K562 (cell line): Measurements from ENCODE around the gene EFR3B.

Source experiments
- FOXA1 ChIP-seq: fragments of 450-650 bp; IDR thresholded peaks from 2 replicates; pipeline ENCODE4 v1.6.1; 2016; ENCODE audit warnings: mild to moderate bottlenecking, borderline replicate concordance
- HDAC2 ChIP-seq: fragments of 450-650 bp; IDR thresholded peaks from 2 replicates; pipeline ENCODE4 v1.6.1; 2016; ENCODE audit warnings: mild to moderate bottlenecking
- IRF9 ChIP-seq: fragments of 450-650 bp; IDR thresholded peaks from 2 replicates; pipeline ENCODE4 v1.6.1; 2016; ENCODE audit warnings: missing biosample characterization, missing genetic modification characterization
- MXI1 ChIP-seq: IDR thresholded peaks from 2 replicates; pipeline ENCODE4 v1.6.1; 2011; ENCODE audit warnings: low read depth, mild to moderate bottlenecking, improper control_type of control experiment, low read length
- NBN ChIP-seq: fragments of 450-650 bp; IDR thresholded peaks from 2 replicates; pipeline ENCODE4 v1.6.1; 2016; ENCODE audit warnings: low read depth, mild to moderate bottlenecking
- NFIC ChIP-seq: fragments of 450-650 bp; IDR thresholded peaks from 2 replicates; pipeline ENCODE4 v1.6.1; 2017; ENCODE audit warnings: mild to moderate bottlenecking, inconsistent platforms
- POLR2H ChIP-seq: IDR thresholded peaks from 2 replicates; pipeline ENCODE4 v1.6.1; 2016; ENCODE audit warnings: missing genetic modification characterization, low read depth, mild to moderate bottlenecking, control low read depth, missing compliant biosample characterization, moderate library complexity
- PPARD ChIP-seq: fragments of 250-450 bp; sonication (Bioruptor Pico); IDR thresholded peaks from 2 replicates; pipeline ENCODE4 v1.8.0; 2022; ENCODE audit warnings: inconsistent platforms, mild to moderate bottlenecking, moderate library complexity
- SMARCC2 ChIP-seq: fragments of 450-650 bp; IDR thresholded peaks from 2 replicates; pipeline ENCODE4 v1.6.1; 2017; ENCODE audit warnings: antibody characterized with exemption, moderate library complexity, mild to moderate bottlenecking, low read depth
- TAF1 ChIP-seq: IDR thresholded peaks from 2 replicates; pipeline ENCODE4 v1.6.1; 2011; ENCODE audit warnings: mild to moderate bottlenecking, low read length, moderate library complexity; ENCODE audit not compliant: insufficient read depth, control insufficient read depth, severe bottlenecking; ENCODE audit errors: extremely low read depth
- ZKSCAN3 ChIP-seq: fragments of 250-450 bp; sonication (Bioruptor Pico); IDR thresholded peaks from 2 replicates; pipeline ENCODE4 v1.4.0; 2020
- ZNF121 ChIP-seq: sonication (generic); formaldehyde crosslinking; conservative IDR thresholded peaks from 2 replicates; pipeline ENCODE4 v1.8.0; 2022; ENCODE audit warnings: missing genetic modification reagents
- TF ChIP-seq, protein P1 (sequence below), 3 experiments: IDR thresholded peaks in 2 of 3; conservative IDR thresholded peaks in 1 of 3; 2 replicates each; pipeline ENCODE4 v1.5.1; 2011 to 2012; ENCODE audit warnings: low read length in 3 of 3, mild to moderate bottlenecking in 3 of 3, control low read depth in 2 of 3, improper control_type of control experiment in 1 of 3, inconsistent platforms in 1 of 3, low read depth in 1 of 3, mixed read lengths in 1 of 3, moderate library complexity in 1 of 3; ENCODE audit not compliant: insufficient read depth in 2 of 3
- TF ChIP-seq, protein P2 (sequence below): fragments of 450-650 bp; formaldehyde crosslinking; IDR thresholded peaks from 2 replicates; pipeline ENCODE4 v1.4.0; 2022; ENCODE audit warnings: missing genetic modification characterization

DNA sequence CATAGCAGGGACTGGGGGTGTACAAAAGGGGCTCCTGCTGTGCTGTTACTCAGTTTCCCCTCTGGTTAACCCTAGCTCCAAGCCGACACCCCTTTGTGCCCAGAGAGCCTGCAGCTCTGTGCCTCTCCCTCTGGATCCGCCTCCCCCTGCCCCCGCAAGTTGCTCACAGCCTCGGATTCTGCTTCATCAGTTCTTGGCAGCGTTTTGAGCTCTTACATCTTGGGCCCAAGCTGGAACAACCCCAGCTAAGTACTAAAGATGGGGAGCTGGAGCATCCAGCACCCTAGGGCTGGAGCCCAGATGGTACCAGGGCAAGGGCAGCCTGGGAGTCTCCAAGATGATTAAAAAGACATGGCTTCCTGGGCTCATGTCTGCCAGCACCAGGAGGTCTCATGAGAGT is 85.8 kb downstream of the EFR3B start:
- TF ChIP-seq NFIC (no peak), IRF9 (tag) (no peak), HDAC2 (no peak), FOXA1 (no peak), ZKSCAN3 (no peak), NBN (no peak), SMARCC2 (no peak), MXI1 (no peak), POLR2H (tag) (no peak), PPARD (CRISPR knock-in tag) (no peak), TAF1 (no peak), ZNF121 (no peak)
- TF ChIP-seq, protein P1, sequence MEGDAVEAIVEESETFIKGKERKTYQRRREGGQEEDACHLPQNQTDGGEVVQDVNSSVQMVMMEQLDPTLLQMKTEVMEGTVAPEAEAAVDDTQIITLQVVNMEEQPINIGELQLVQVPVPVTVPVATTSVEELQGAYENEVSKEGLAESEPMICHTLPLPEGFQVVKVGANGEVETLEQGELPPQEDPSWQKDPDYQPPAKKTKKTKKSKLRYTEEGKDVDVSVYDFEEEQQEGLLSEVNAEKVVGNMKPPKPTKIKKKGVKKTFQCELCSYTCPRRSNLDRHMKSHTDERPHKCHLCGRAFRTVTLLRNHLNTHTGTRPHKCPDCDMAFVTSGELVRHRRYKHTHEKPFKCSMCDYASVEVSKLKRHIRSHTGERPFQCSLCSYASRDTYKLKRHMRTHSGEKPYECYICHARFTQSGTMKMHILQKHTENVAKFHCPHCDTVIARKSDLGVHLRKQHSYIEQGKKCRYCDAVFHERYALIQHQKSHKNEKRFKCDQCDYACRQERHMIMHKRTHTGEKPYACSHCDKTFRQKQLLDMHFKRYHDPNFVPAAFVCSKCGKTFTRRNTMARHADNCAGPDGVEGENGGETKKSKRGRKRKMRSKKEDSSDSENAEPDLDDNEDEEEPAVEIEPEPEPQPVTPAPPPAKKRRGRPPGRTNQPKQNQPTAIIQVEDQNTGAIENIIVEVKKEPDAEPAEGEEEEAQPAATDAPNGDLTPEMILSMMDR (IDR thresholded peaks at IDR 0.05 in 2 of 3, conservative IDR thresholded peaks at IDR 0.05 in 1 of 3; ENCODE audit: insufficient read depth in 2 of 3, low read depth in 1 of 3, low read length in 3 of 3) = no peak
- TF ChIP-seq, protein P2, sequence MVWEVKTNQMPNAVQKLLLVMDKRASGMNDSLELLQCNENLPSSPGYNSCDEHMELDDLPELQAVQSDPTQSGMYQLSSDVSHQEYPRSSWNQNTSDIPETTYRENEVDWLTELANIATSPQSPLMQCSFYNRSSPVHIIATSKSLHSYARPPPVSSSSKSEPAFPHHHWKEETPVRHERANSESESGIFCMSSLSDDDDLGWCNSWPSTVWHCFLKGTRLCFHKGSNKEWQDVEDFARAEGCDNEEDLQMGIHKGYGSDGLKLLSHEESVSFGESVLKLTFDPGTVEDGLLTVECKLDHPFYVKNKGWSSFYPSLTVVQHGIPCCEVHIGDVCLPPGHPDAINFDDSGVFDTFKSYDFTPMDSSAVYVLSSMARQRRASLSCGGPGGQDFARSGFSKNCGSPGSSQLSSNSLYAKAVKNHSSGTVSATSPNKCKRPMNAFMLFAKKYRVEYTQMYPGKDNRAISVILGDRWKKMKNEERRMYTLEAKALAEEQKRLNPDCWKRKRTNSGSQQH (CRISPR knock-in tag) = no peak
